ENCODE data around the gene RGSL1.
A peak's percentile ranks its signal among the peaks of the same experiment; 100 is the strongest.

The RGSL1 gene

GRCh38 chr1:182450087-182450486, at the start of gene RGSL1:
Gene RGSL1, plus strand, starts transcription at chr1:182450146. Its CDS starts 20 bp downstream, at chr1:182450166.
- no peak for FAIRE-seq

DNA sequence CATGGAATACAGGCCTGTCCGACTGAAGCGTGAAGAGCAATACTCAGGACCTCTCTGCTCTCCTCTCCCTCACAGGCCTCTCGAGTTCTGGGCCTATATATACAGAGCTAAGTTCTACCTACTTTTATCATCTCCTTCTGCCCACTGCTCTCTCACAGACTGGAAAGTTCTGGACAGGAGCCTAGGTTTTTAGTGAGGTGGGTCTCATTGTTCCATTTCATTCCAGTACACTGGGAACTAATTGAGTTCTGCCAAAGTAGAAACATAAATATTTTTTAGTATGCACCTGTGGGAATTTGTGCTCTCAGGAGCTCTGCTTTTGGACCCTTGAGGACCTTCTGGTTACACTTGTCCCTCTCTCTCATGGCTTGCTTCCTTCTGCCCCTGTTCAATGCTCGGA, 49.4 kb upstream of the RGSL1 start, which contains the start of gene TEDDM1:
Gene TEDDM1 (minus strand): TSS at position 101 of the 400 bp plus-strand sequence. CDS start 182 bp downstream, outside the sequence.
- no peak for FAIRE-seq

DNA sequence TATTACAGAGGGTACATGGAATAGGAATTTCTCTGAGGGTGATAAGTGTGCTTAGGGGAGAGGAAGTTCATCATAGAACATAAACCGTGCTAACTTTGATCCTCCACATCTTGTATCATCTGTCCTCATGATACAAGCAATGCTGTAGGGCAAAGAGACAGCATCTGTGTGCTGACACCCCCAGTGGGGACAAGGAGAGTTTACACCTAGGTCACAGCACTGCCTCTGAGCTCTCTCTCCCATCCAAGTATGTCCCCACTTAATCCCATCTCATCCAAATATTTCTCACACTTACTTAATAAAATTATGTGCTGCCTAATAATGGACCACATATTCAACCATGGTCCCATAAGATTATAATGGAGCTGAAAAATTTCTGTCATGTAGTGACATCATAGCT, 45.2 kb upstream of the RGSL1 start:
- no peak for FAIRE-seq

GRCh38 chr1:182405578-182405977, 44.4 kb upstream of the RGSL1 start:
- no peak for FAIRE-seq

DNA sequence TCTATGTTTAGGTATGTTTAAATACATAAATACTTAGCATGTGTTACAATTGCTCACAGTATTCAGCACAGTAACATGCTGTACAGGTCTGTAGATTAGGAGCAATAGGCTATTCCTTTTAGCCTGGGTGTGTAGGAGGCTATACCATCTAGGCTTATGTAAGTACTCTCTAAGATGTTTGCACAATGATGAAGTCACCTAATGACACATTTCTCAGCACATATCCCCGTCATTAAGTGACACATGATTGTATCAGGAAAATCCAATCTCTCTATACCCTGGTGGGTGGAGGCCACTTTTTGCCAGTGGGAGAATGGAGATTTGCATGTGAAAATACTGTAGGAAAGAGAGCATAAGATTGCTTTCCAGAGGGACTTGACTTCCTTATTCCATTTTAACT, 43.9 kb upstream of the RGSL1 start:
- FAIRE-seq: no peak

GRCh38 chr1:182407724-182408123, 42.2 kb upstream of the RGSL1 start:
- FAIRE-seq: no peak

- FAIRE-seq: no peak
These were observed 41.4 kb upstream of the RGSL1 start for GRCh38 chr1:182408435-182409075.

GRCh38 chr1:182410138-182410537, 39.8 kb upstream of the RGSL1 start:
- no peak for FAIRE-seq

DNA sequence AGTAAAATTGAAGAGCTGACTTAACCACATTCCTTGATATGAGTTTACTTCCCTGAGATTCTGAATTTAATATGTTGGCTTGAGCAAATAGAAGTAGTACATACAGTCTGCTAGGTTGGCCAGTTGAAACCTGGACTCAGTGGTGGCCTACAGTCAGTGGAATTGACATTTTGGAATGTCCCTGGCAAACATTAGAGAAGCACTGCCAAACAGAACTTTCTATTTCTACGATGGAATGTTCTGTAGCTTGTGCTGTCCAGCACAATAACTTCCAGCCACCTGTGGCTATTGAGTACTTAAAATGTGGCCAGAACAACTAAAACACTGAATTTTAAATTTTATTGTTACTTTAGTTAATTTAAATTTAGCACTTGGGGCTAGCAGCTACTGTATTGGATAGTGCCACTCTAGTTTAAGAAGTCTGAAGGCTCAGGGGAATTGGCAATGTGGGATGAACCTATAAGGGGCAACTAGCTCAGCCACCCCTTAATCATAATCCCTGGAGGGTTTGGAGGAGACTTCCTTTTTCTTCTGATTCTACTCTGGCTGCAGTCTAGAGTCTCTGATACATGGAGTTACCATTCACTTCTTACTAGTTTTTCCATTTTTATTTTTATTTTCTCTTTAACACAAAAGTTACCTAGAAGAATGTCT, 39.2 kb upstream of the RGSL1 start:
- no peak for FAIRE-seq

- FAIRE-seq: no peak
These were observed 36.5 kb upstream of the RGSL1 start for GRCh38 chr1:182413486-182413885.

- no peak for FAIRE-seq
These were observed 36.0 kb upstream of the RGSL1 start for GRCh38 chr1:182413969-182414368.

- no peak for FAIRE-seq
These were observed 34.2 kb upstream of the RGSL1 start for GRCh38 chr1:182415789-182416188.

GRCh38 chr1:182426442-182427430, 23.2 kb upstream of the RGSL1 start:
- FAIRE-seq: no peak

DNA sequence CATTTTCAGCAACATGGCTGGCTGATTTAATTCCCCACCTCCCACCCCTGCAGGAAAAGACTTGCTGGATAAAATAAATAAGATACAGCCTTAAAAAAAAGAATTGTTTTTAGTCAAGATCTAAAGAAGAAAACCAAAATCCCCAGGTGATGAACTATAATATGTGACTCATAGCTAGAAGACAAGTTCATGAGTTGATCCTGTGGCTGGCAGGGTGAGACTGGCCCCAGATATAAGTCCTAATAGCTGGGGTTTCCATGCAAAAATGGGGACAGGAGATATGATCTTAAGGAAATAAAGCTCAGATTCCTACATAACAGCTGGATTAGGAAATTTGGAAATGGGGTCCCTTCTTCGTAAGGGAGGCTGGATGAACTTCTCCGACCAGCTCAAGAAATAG, 21.9 kb upstream of the RGSL1 start:
- FAIRE-seq: no peak

DNA sequence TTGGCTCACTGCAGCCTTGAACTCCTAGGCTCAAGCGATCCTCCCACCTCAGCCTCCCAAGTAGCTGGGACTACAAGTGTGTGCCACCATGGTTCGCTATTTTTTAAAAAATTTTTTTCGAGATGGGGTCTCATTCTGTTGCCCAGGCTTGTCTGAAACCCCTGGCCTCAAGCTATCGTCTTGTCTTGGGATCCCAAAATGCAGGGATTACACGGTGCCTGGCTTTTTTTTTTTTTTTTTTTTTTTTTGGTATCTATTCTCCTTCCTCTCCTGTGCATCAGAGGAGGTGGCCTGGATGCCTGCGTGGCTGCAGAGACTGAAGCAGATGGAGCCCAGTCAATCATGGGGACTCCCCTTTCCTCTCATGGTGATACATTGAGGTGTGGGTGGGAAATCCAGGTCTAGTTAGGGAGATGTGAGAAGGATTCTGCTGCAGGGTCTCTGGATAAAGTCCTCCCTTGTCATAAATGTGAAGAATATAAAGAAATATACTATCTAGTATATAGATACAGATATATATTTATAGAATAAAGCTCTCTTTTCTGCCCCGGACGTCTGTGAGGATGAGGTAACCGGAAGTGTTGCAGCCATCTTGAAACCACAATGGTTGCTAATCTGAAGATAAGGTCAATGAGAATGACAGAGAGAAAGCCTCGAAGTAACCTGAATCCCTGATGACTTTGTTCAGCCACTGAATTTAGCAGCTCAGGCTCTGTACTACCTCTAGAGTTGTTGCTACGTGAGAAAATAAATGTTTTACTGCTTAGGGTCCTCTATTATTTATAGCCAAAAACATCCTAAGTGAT, 19.5 kb upstream of the RGSL1 start:
- no peak for FAIRE-seq

DNA sequence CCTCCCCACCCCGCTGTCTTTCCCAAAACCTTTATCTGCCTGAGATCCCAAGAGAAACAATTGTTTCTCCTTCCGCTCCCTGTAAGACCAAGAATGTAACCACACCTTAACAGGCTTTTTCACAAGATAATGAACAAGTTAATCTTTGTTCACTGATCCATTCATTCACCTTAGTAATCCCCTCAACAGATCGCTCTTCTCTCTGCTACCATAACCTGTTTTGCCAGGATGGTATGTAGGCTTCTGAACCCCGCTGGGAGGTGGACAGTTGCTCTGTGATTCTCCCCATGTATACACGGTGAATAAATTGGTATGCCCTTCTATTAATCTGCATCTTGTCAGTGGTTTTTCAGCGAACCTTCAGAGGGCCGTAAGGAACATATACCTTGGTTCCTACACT, 18.7 kb upstream of the RGSL1 start:
- no peak for FAIRE-seq

DNA sequence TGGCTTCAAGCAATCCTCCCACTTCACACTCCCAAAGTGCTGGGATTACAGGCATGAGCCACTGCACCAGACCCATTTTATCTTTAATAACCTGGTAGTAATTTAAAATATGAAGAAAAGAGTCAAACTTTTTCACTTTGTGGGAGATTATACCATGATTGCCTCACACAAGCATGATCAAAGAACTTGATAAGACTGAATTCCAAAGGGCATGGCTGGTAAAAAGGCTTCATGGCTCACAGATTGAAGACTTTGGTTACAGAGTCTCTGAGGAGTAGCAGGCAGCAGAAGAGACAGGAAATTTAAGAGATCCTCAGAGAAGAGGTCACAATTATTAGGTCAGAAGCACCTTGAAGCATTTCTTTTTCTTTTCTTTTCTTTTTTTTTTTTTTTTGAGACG, 16.4 kb upstream of the RGSL1 start:
- FAIRE-seq: no peak

GRCh38 chr1:182438326-182438725, 11.6 kb upstream of the RGSL1 start:
- FAIRE-seq: no peak

- FAIRE-seq: no peak
These were observed 8.2 kb upstream of the RGSL1 start for GRCh38 chr1:182441719-182442118.

- no peak for FAIRE-seq
These were observed 7.6 kb upstream of the RGSL1 start for GRCh38 chr1:182442333-182442732.

- FAIRE-seq: no peak
These were observed 5.4 kb upstream of the RGSL1 start for GRCh38 chr1:182444497-182444896.

GRCh38 chr1:182446033-182446669, 3.8 kb upstream of the RGSL1 start:
- peak; percentile 95 for FAIRE-seq
